Measurements from ENCODE around the gene SELE. TPM values are rescaled to one million over a fixed set of nuclear protein-coding genes. Genes with fewer than 3 reads are reported as not detected.

SELE gene
- total and polyA plus RNA-seq, 2 of the 8 experiments (the other 6 are each of a cell fraction or from before 2014, with no cell fraction given): not detected

- POLR2A ChIA-PET (ENCODE audit: partially characterized antibody): no interaction called here
Observed at GRCh38 chr1:169690489-169690888, 43.4 kb downstream of the SELE start.

More at GRCh38 chr1:169690489-169690888, 43.4 kb downstream of the SELE start:
- TF ChIP-seq ATF2 (IDR thresholded peaks at IDR 0.05; ENCODE audit: low read length) (no peak), SP4 (IDR thresholded peaks at IDR 0.05; ENCODE audit: low read length) (no peak), BRCA1 (IDR thresholded peaks at IDR 0.05; ENCODE audit: low read depth, low read length) (peak; percentile 74), CHD1 (IDR thresholded peaks at IDR 0.05; ENCODE audit: low read depth, low read length) (no peak), ASH2L (IDR thresholded peaks at IDR 0.05; ENCODE audit: low read length) (no peak), POLR2AphosphoS5 (IDR thresholded peaks at IDR 0.05; ENCODE audit: low read depth, low read length) (no peak), CREB1 (IDR thresholded peaks at IDR 0.05) (no peak), NANOG (IDR thresholded peaks at IDR 0.05; ENCODE audit: insufficient read depth, low read depth, low read length, poor library complexity, severe bottlenecking) (no peak)
- no peak overlapping the region for H3K27ac ChIP-seq (ENCODE audit: low read depth, low read length)
- H4K20me1 ChIP-seq (replicated peaks in 1 of 2; ENCODE audit: control insufficient read depth in 1 of 2, insufficient read depth in 2 of 2, low read length in 2 of 2): peaks cover 4 to 6% of the 10 kb centered on the region in 2 experiments
- H3K14ac ChIP-seq (ENCODE audit: insufficient read length): no peak overlapping the region
- H3K23me2 ChIP-seq (ENCODE audit: low read depth, low read length): no peaks in the 10 kb centered on the region; the same call in 1 of the 2 replicates
- H4K91ac ChIP-seq (replicated peaks; ENCODE audit: insufficient read length, low read length): no peak overlapping the region
- no peaks in the 10 kb centered on the region for H3K79me1 ChIP-seq (ENCODE audit: low read depth, low read length)
- H2BK15ac ChIP-seq (ENCODE audit: low read length): no peak overlapping the region
- H3K4me3 ChIP-seq (ENCODE audit: extremely low read depth in 1 of 4, insufficient read depth in 2 of 4, low read depth in 3 of 4, low read length in 4 of 4): 0 out of 8 replicates have a peak overlapping the region, but pooled peaks of 1 of the 4 experiments have one; percentile 6
- no peak for FAIRE-seq
- peaks cover 44 to 70% (median 66%) of the 10 kb centered on the region in 4 experiments for H3K27me3 ChIP-seq (replicated peaks in 1 of 4; ENCODE audit: control insufficient read depth in 3 of 4, extremely low read depth in 1 of 4, insufficient read depth in 3 of 4, low read length in 3 of 4)
- H3K56ac ChIP-seq (replicated peaks; ENCODE audit: insufficient read length, low read depth, low read length): no peak overlapping the region
- no peak overlapping the region for H2BK12ac ChIP-seq (ENCODE audit: low read depth, low read length)
- no peak overlapping the region for H4K5ac ChIP-seq (ENCODE audit: insufficient read length, low read depth, low read length)
- no peak overlapping the region for H3K4ac ChIP-seq (replicated peaks; ENCODE audit: insufficient read length, low read depth, low read length)
- no peak overlapping the region for H2AK5ac ChIP-seq (ENCODE audit: low read depth, low read length)
- H3K23ac ChIP-seq (ENCODE audit: insufficient read length): no peak overlapping the region
- no peak overlapping the region for H3K9ac ChIP-seq (replicated peaks in 1 of 4; ENCODE audit: extremely low read depth in 1 of 4, low read depth in 3 of 4, low read length in 3 of 4)
- H3K79me2 ChIP-seq (ENCODE audit: control insufficient read depth in 1 of 2, insufficient read depth in 2 of 2, low read length in 2 of 2): no peaks in the 10 kb centered on the region
- no peak overlapping the region for H2BK5ac ChIP-seq (ENCODE audit: low read depth, low read length)
- DNase-seq (ENCODE audit: low read depth in 1 of 2, low spot score in 2 of 2): no peak
- no peaks in the 10 kb centered on the region for H3K9me3 ChIP-seq (ENCODE audit: insufficient read depth in 2 of 2, low read depth in 1 of 2, low read length in 1 of 2)
- CTCF ChIA-PET (ENCODE audit: partially characterized antibody): interaction anchor here (0.5 to 5.9 kb wide), 4 partner anchors 55 to 745 kb away, joined by 3 to 28 read pairs (median 4); no protein-coding TSS in a partner anchor
- H4K8ac ChIP-seq (ENCODE audit: extremely low read depth, insufficient read depth, low read length): no peak overlapping the region
- no peak overlapping the region for H2AFZ ChIP-seq (ENCODE audit: low read length)
- H2BK120ac ChIP-seq (replicated peaks; ENCODE audit: low read depth, low read length): no peak overlapping the region
- H2BK20ac ChIP-seq (ENCODE audit: low read length): no peak overlapping the region
- H3K18ac ChIP-seq (ENCODE audit: extremely low read depth, low read length): no peak overlapping the region
- peaks cover 0 to 12% (median 2%) of the 10 kb centered on the region in 4 experiments; a peak in 2 of 7 replicates for H3K4me1 ChIP-seq (replicated peaks in 1 of 4; ENCODE audit: control insufficient read depth in 3 of 4, insufficient read depth in 4 of 4, low read length in 3 of 4)
- H3K36me3 ChIP-seq (ENCODE audit: control insufficient read depth in 2 of 4, insufficient read depth in 4 of 4, low read length in 3 of 4): no peaks in the 10 kb centered on the region; a peak in 1 of 8 replicates
- peak overlapping the region; percentile 31 to 34; a peak in 2 of 4 replicates for H3K4me2 ChIP-seq (ENCODE audit: insufficient read depth in 1 of 2, low read depth in 2 of 2, low read length in 2 of 2)
